GM12864 (cell line): Measurements from ENCODE around the gene NCOA7.
A peak's percentile ranks its signal among the peaks of the same experiment; 100 is the strongest.
"Not testable (repeated sequence)": the region's sequence is repeated elsewhere in the genome, so short reads cannot be mapped to it uniquely, and the experiment has no call there.

Experiments
- DNase-seq: peaks from one replicate; pipeline ENCODE4 v3.0.0-alpha.2; 2011; ENCODE audit warnings: low read depth
- H3K4me3 ChIP-seq: 2 replicates; pipeline ENCODE4 v1.5.1; 2011; ENCODE audit warnings: mild to moderate bottlenecking, low read depth, low read length, control low read depth
- TF ChIP-seq, protein P1 (sequence below): IDR thresholded peaks from 2 replicates; pipeline ENCODE4 v1.5.1; 2011; ENCODE audit warnings: low read depth, mild to moderate bottlenecking, moderate library complexity, low read length, control low read depth, inconsistent platforms; ENCODE audit errors: missing control alignments

NCOA7 gene

DNA sequence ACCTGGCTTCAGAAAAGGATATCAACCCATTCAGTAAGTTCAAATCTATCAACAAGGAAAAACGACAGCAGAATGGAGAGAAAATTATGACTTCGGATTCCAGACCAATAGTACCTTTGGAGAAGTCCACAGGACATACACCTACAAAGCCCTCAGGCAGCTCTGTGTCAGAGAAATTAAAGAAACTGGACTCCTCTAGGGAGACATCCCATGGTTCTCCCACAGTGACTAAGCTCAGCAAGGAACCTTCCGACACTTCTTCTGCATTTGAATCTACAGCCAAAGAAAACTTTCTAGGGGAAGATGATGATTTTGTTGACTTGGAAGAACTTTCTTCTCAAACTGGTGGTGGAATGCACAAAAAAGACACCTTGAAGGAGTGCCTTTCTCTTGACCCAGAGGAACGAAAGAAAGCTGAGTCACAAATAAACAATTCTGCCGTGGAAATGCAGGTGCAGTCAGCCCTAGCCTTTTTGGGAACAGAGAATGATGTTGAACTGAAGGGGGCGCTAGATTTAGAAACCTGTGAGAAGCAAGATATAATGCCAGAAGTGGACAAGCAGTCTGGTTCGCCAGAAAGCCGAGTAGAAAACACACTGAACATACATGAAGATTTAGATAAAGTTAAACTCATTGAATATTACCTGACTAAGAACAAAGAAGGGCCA, 98.4 kb downstream of the NCOA7 start:
- no peak for DNase-seq
- TF ChIP-seq, protein P1, sequence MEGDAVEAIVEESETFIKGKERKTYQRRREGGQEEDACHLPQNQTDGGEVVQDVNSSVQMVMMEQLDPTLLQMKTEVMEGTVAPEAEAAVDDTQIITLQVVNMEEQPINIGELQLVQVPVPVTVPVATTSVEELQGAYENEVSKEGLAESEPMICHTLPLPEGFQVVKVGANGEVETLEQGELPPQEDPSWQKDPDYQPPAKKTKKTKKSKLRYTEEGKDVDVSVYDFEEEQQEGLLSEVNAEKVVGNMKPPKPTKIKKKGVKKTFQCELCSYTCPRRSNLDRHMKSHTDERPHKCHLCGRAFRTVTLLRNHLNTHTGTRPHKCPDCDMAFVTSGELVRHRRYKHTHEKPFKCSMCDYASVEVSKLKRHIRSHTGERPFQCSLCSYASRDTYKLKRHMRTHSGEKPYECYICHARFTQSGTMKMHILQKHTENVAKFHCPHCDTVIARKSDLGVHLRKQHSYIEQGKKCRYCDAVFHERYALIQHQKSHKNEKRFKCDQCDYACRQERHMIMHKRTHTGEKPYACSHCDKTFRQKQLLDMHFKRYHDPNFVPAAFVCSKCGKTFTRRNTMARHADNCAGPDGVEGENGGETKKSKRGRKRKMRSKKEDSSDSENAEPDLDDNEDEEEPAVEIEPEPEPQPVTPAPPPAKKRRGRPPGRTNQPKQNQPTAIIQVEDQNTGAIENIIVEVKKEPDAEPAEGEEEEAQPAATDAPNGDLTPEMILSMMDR, result peak; percentile 38
- no peak overlapping the region for H3K4me3 ChIP-seq

DNA sequence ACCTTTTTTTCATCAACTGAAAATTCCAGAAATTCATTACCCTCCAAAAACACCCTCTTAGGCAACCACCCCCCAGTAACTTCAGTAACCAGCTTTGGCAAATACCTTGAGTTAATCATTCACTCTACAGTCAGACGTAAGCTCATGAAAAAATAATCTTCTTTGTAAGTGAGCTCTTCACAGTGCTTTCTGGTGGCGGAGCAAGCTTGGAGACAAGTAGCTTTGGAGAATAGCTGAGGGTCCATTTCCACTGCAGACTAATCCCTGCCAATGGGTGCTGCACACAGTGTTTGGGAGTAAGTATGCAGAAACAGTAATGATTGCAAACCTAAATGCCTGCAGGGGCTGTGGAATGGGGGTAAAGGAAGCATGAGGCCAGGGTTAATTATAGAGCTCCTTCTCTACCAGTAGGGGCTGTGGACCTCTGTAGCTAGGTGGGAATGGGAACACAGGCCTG, 109.0 kb downstream of the NCOA7 start:
- no peak for DNase-seq
- TF ChIP-seq, protein P1, result no peak
- no peak overlapping the region for H3K4me3 ChIP-seq

DNA sequence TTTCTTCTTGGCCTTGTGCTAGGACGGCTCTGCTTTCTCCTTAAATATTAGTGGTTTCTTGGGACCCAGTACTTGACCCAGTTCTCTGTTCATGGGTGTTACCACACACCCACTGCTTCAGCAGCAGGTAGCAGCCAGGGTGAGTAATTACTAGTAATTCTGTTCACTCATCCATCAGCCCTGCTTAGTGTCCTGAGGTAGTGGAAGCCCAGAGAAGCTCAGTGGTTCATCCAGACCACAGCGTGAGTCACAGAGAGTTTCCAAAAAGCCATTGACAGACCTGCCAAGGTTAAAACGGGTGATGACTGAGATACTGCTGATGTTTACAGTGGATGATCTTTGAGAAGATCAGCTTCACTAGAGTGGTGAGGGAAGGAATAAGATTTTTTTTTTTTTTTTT, 114.1 kb downstream of the NCOA7 start:
- no peak for DNase-seq
- H3K4me3 ChIP-seq, result no peak overlapping the region
- TF ChIP-seq, protein P1, result no peak

DNA sequence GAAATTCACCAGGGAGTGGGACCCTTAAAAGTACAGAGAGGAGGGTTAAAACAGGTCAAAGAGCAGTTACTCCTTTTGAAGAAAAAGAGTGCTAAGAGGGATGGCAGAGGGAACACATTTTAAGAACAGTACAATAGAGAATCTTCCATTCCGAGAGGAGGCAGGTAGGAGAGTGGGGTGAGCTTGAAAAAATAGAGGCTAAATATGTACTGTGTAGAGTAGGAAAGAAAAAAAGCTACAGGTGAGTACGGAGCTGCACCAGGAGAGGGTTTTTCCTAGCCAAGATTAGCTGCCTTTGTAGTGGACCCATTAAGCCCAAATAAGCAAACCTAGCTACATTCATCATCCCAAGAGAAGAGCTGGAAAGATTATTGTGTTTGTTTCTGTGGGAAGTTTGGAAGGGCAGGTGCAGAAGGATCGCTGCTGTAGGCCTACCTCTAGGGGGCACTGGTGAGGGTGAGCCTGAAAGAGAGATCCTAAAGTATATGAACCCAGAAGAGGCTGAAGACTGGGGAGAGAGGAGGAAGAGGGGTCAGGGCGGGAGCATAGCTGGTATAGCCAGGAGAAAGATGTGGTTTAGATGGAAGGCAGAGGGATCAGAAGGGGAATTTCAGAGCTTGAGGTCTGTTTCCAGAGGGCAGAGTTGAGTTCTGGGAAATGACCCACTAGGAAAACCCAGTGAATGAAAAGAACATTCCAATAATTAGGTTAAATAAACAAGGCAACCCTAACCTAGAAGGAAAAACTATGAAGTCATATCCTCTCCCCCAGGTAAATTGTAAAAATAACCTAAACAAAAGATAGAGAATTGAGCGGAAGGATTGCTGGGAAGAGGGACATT, 115.6 kb downstream of the NCOA7 start:
- TF ChIP-seq, protein P1, result peak; percentile 97
- no peak overlapping the region for H3K4me3 ChIP-seq
- DNase-seq, result no peak

GRCh38 chr6:125910527-125910926, 119.8 kb downstream of the NCOA7 start:
- H3K4me3 ChIP-seq, result no peak overlapping the region
- TF ChIP-seq, protein P1, result no peak
- DNase-seq, result peak; percentile 55

GRCh38 chr6:125911051-125911451, 120.3 kb downstream of the NCOA7 start:
- not testable (repeated sequence) for H3K4me3 ChIP-seq, DNase-seq

DNA sequence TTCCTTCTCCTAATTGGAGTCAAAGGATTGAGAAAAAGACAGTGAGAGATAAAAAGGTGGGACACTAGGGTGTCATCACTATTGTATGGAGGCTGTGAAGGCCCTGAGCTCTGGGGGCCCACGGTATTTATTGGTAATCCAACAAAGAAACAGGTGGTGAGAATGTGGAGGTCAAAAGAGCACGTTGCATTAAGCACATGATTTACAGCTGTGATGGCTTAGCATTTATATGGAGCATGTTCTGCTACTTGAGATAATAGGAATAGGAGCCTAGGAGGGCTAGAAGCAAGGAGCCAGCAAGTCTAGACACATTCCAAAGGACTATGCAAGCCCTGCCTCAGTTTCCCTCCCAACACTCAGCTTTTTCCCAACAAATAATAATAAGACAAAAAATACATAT, 121.7 kb downstream of the NCOA7 start:
- not testable (repeated sequence) for DNase-seq, H3K4me3 ChIP-seq

DNA sequence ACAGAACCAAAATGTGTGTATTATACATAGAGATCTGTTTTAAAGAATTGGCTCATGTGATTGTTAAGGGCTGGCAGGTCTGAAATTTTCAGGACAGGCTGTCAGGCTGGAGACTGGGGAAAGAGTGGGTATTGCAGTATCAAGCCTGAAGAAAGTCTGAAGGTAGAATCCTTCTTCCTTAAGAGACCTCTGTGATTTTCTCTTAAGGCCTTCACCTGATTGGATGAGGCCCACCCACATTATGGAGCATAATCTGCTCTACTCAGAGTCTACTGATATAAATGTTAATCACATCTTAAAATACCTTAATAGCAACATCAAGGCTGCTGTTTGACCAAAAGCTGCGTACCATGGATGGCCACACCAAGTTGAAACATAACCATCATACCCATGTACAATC, 122.4 kb downstream of the NCOA7 start:
- TF ChIP-seq, protein P1, result no peak
- H3K4me3 ChIP-seq, result no peak overlapping the region
- DNase-seq, result no peak
